Measurements from ENCODE around the gene PLPPR2. TPM values are rescaled to one million over a fixed set of nuclear protein-coding genes. Genes with fewer than 3 reads are reported as not detected.
"Not testable (repeated sequence)": the region's sequence is repeated elsewhere in the genome, so short reads cannot be mapped to it uniquely, and the experiment has no call there.

The PLPPR2 gene
- total RNA-seq, 1 donor from 2014 or later = 6.9 TPM

- DNase-seq (ENCODE audit: low read depth in 2 of 2) = no peak
These were observed 41.9 kb downstream of the PLPPR2 start for GRCh38 chr19:11397089-11397610.

- DNase-seq (ENCODE audit: low read depth in 2 of 2) = no peak
These were observed 44.4 kb downstream of the PLPPR2 start for GRCh38 chr19:11399667-11400066.

- DNase-seq (ENCODE audit: low read depth in 2 of 2) = no peak
These were observed 45.6 kb downstream of the PLPPR2 start for GRCh38 chr19:11400798-11401197.

DNA sequence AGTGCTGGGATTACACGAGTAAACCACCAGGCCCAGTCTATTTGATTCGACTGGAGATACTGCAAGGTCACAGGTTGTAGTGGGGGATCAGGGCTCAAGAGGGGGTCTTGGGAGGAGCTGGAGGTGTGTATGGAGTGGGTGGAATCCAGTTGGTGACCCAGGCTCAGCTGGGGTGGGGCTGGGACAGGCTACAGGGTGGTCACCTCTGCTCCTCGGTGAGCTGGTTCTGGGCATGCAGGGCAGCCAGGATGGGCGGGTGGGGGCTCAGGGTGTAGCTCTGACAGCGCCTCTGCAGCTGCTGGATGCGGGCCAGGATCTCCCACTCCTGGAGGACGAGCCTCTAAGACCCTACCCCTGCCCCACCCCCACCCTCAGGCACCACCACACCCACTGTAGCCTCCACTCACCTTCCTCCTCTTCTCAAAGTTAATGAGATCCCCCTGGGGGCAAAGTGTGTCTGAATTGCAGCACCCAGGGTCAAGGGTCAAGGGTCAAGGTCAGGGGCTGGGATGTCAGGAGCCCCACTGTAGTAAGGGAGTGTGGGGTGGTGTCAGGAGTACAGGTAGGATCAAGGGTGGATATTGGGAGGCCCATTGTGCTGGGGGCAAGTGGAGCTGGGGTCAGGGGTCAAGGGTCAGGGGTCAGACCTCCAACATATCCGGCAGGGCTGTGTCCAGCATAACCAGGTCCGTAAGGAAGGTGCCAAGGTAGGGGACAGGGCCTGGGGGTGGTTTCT lies 46.7 kb downstream of the PLPPR2 start:
- DNase-seq (ENCODE audit: low read depth in 2 of 2) = no peak

- DNase-seq (ENCODE audit: low read depth in 2 of 2) = peak in 1 of 2 donors; percentile 33
These were observed 49.5 kb downstream of the PLPPR2 start for GRCh38 chr19:11404588-11405222.

DNA sequence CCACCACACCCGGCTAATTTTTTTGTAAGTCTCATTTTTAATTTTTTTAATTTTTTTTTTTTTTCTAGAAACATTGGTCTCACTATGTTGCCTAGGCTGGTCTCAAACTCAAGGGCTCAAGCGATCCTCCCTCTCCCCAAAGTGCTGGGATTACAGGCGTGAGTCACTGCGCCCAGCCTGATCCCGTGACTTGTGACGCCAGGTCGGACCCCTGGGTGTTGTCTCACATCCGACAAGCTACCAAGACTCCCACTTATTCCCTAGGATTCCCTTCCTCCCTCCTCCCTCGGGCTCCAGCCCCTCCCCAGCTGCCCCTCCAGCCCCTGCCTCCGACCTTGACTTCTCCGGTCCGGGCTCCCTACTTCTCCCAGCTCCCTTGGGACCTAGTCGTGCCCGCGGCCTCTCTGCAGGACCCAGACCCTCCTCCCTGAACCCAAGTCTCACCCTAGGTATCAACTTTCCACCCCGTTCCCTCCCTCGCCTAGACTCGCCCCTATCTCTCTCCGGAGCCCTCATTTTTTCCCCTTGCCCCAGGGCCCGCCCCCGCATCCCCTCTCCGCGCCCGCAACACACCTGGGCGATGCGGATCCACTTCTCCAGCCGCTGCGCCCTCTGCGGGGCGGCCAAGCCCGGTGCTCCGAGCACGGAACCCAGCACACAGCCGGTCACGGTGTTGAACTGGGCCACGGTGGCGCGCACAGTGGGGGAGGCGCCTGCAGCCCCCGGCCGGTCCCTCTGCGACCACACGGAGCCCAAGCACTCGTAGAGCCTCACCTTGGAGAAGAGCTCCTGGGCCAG lies 50.8 kb downstream of the PLPPR2 start:
- peak in 1 of 2 donors; percentile 26 for DNase-seq (ENCODE audit: low read depth in 2 of 2)

- not testable (repeated sequence) for DNase-seq (ENCODE audit: low read depth in 2 of 2)
These were observed 51.5 kb downstream of the PLPPR2 start for GRCh38 chr19:11406703-11407236.

GRCh38 chr19:11408591-11408990 lies 53.4 kb downstream of the PLPPR2 start:
- no peak for DNase-seq (ENCODE audit: low read depth in 2 of 2)

DNA sequence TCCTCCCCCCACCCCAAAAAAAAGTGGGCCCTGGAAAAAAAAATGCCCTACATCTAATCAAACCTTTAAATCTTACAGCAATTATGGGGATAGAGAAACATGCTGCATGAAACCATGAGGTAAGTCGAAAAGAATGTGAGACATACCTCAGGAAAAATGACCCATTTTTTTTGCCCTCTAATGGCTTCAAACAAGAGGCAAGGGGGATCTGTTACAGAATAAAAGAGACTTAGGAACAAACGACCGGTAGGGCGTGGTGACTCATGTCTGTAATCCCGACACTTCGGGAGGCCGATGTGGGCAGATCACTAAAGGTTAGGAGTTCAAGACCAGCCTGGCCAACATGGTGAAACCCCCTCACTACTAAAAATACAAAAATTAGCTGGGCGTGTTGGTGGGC lies 55.5 kb downstream of the PLPPR2 start:
- no peak for DNase-seq (ENCODE audit: low read depth in 2 of 2)

DNA sequence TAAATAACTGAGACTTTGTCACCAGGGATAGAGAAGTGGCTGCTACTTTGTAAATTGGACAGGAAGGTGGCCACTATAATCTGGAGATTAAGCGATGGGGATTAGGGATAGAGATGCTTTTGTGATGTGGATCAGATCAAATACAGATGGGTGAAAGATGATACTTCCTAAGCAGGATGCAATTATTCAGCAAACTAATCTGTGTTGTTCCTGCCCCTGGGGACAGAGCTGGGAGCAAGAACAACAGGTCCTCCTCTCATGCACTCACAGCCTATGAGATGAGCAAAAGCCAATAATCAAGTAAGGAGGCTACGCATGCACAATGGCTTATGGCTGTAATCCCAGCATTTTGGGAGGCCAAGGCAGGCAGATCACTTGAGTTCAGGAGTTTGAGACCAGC lies 59.3 kb downstream of the PLPPR2 start:
- no peak for DNase-seq (ENCODE audit: low read depth in 2 of 2)

Other genes starting within 250 kb of the PLPPR2 start
- gene SPC24, start 199.7 kb upstream of the PLPPR2 start, total RNA-seq = 14.3 and 35.7 TPM in 2 replicates
- gene KANK2, start 157.9 kb upstream of the PLPPR2 start, total RNA-seq = 39.0 and 110 TPM in 2 replicates
- not detected in 2 replicates for gene ANGPTL8, start 115.8 kb upstream of the PLPPR2 start, total RNA-seq
- 46.0 and 46.4 TPM in 2 replicates for gene DOCK6, start 92.9 kb upstream of the PLPPR2 start, total RNA-seq
- gene TSPAN16, start 59.3 kb upstream of the PLPPR2 start, total RNA-seq = not detected in 2 replicates
- 29.0 and 31.5 TPM in 2 replicates for gene RAB3D, start 15.8 kb upstream of the PLPPR2 start, total RNA-seq
- 83.7 and 105 TPM in 2 replicates for gene TMEM205, start 9.2 kb upstream of the PLPPR2 start, total RNA-seq
- 3.9 and 6.2 TPM in 2 replicates for gene CCDC159, start 8.9 kb upstream of the PLPPR2 start, total RNA-seq
- gene SWSAP1, start 19.2 kb downstream of the PLPPR2 start, total RNA-seq = 0.65 and 1.2 TPM in 2 replicates
- 5.0 and 5.8 TPM in 2 replicates for gene EPOR, start 28.9 kb downstream of the PLPPR2 start, total RNA-seq
- gene RGL3, start 63.9 kb downstream of the PLPPR2 start, total RNA-seq = 0.22 and 1.8 TPM in 2 replicates
- under 0.01 TPM in 1 of 2 replicates, not detected in the other for gene ODAD3, start 79.7 kb downstream of the PLPPR2 start, total RNA-seq
- gene PRKCSH, start 80.2 kb downstream of the PLPPR2 start, total RNA-seq = 103 and 132 TPM in 2 replicates
- not detected in 2 replicates for gene ELAVL3, start 125.6 kb downstream of the PLPPR2 start, total RNA-seq
- 5.2 and 7.5 TPM in 2 replicates for gene ZNF653, start 150.4 kb downstream of the PLPPR2 start, total RNA-seq
- gene ECSIT, start 173.7 kb downstream of the PLPPR2 start, total RNA-seq = 21.4 and 23.8 TPM in 2 replicates
- gene CNN1, start 183.4 kb downstream of the PLPPR2 start, total RNA-seq = 0.20 and 0.22 TPM in 2 replicates
- 19.2 and 27.2 TPM in 2 replicates for gene ELOF1, start 203.8 kb downstream of the PLPPR2 start, total RNA-seq
- gene ACP5, start 222.2 kb downstream of the PLPPR2 start, total RNA-seq = under 0.01 and 0.60 TPM in 2 replicates
- gene ZNF627, start 242.1 kb downstream of the PLPPR2 start, total RNA-seq = 16.8 and 24.0 TPM in 2 replicates

Measured in lung microvascular endothelial cell (primary cell).